ENCODE data around the gene ATE1.
A peak's percentile ranks its signal among the peaks of the same experiment; 100 is the strongest.

Gene ATE1

GRCh38 chr10:121914661-121915060, 13.2 kb downstream of the ATE1 start:
- no peak overlapping the region for H3K27ac Mint-ChIP-seq
- H3K4me1 Mint-ChIP-seq, result peaks cover 21% of the 10 kb centered on the region
- H3K27me3 Mint-ChIP-seq, result no peaks in the 10 kb centered on the region
- no peak overlapping the region for H3K4me3 Mint-ChIP-seq
- no peaks in the 10 kb centered on the region for H3K9me3 Mint-ChIP-seq
- no peak for DNase-seq
- no peak for ATAC-seq

DNA sequence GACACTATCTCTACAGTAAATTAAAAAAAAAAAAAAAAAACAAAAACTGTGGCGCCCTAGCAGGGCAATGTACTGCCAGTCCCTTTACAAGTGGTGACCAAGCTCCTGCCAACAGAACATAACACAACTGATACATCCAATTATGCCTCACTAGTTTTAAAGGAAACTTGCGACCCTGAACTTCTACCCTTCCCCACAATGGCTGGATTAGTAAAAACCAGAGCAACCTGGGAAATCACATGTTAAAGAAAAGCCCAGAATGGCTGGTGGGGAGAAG, 16.5 kb downstream of the ATE1 start:
- H3K27me3 Mint-ChIP-seq, result no peaks in the 10 kb centered on the region
- ATAC-seq (no peak), DNase-seq (no peak)
- H3K4me3 Mint-ChIP-seq, result no peak overlapping the region
- no peaks in the 10 kb centered on the region for H3K9me3 Mint-ChIP-seq
- H3K4me1 Mint-ChIP-seq, result peaks cover 13% of the 10 kb centered on the region
- no peak overlapping the region for H3K27ac Mint-ChIP-seq

DNA sequence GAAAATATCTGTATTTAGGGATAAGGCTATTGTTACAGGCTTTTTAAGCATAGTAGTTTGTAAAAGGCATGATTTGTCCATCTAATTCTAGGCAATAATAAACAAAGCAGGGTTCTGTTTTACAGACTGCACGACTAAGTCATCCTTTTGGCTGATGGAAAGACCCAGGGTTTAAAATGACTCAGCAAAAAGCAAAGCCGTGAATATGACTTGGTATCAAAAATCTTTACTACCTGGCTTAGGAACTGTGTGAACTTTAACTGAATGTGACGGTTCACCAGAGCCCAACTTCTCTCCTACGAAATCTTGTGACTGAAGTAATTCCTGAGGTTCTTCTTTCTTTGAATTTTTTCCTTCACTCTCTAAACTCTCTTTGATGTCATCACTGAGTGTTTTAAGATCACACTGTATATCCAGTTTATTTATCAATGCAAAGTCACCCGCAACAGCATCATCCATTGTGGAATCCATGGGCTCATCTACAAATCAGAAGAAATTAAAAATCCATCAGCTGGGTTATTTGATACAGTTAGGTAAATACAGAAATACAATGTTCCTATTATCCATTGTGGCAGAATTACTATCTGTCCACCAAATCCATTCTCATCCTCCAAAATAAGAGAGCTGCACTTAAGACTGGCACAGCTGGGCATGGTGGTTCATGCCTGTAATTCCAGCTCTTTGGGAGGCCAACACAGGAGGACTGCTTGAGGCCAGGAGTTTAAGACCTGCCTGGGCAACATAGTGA, 17.0 kb downstream of the ATE1 start:
- H3K4me3 Mint-ChIP-seq, result no peak overlapping the region
- H3K9me3 Mint-ChIP-seq, result no peaks in the 10 kb centered on the region
- no peak for DNase-seq
- peaks cover 13% of the 10 kb centered on the region for H3K4me1 Mint-ChIP-seq
- ATAC-seq, result no peak
- H3K27me3 Mint-ChIP-seq, result no peaks in the 10 kb centered on the region
- no peak overlapping the region for H3K27ac Mint-ChIP-seq

DNA sequence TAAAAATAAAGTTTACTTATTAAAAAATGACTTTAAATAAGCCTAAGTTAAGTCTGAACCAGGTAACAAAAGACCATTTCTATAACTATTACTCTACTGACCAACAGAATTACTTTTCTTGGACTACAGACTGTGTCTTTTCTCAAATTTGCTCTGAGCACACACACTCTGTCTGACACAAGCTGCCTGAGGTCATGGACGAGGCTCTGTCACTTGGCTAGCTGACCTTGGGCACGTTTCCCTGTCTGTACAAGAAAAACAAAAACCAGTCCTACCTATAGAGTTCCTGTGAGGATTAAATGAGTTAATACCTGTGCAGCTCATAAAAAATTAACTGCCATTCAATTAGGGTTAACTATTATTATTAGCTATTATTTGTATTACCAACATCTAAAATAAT, 22.9 kb downstream of the ATE1 start:
- H3K4me3 Mint-ChIP-seq, result no peak overlapping the region
- no peaks in the 10 kb centered on the region for H3K4me1 Mint-ChIP-seq
- no peaks in the 10 kb centered on the region for H3K9me3 Mint-ChIP-seq
- no peak overlapping the region for H3K27ac Mint-ChIP-seq
- no peaks in the 10 kb centered on the region for H3K27me3 Mint-ChIP-seq
- no peak for DNase-seq
- no peak for ATAC-seq

DNA sequence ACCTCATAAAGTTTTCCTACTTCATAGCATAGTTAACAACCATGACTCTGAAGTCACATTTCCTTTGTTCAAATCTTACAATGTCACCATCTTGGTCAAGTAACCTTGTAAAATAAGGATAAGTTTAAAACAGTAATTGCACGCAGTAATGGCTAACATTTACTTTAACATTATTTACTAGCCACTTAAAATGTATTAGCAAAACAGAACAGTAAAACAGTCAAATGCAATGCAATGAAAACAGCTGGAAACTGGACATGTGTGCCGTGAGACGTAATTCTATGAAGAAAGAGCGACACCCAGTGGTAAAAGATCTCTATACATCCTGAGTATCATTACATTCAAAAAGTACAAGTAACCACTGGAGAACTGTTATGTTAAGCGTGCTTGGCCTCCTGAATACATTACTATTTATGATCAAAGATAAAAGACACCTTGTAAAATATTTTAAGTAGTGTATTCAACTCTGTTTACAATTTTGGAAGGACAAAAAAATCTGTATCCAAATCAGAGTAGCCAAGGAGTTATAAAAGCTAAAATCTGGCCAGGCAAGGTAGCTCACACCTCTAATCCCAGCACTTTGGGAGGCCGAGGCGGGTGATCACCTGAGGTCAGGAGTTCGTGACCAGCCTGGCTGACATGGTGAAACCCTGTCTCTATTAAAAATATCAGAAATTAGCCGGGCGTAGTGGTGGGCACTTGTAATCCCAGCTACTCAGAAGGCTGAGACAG, 27.2 kb downstream of the ATE1 start:
- peak; percentile 67 for ATAC-seq
- H3K4me1 Mint-ChIP-seq, result no peaks in the 10 kb centered on the region
- no peak overlapping the region for H3K4me3 Mint-ChIP-seq
- peak overlapping the region in 1 of 2 donors; percentile 46 for H3K27ac Mint-ChIP-seq
- no peaks in the 10 kb centered on the region for H3K27me3 Mint-ChIP-seq
- H3K9me3 Mint-ChIP-seq, result no peaks in the 10 kb centered on the region
- no peak for DNase-seq

DNA sequence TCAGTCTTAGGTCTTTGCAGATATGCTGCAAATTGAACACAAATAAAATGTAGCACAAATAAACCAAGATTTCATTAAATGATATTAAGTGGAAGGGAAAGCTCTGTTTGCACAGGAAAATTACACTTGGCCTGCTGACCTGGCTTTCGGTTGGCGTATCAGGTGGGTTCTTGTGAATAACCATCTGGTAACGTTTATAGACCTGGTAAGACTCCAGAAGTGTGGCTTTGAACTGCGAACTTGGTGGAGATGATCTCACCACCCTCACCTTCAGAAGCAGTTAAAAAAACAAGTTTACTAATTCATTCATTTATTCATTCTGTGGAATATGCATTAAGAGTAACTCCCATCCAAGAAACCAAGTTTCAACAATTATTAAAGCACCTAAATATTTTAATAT, 28.1 kb downstream of the ATE1 start:
- H3K27ac Mint-ChIP-seq, result no peak overlapping the region
- no peaks in the 10 kb centered on the region for H3K27me3 Mint-ChIP-seq
- H3K4me3 Mint-ChIP-seq, result no peak overlapping the region
- no peaks in the 10 kb centered on the region for H3K9me3 Mint-ChIP-seq
- no peaks in the 10 kb centered on the region for H3K4me1 Mint-ChIP-seq
- ATAC-seq (no peak), DNase-seq (no peak)

- DNase-seq (no peak), ATAC-seq (no peak)
- H3K9me3 Mint-ChIP-seq, result no peaks in the 10 kb centered on the region
- no peaks in the 10 kb centered on the region for H3K4me1 Mint-ChIP-seq
- peak overlapping the region in 1 of 2 donors; percentile 22 for H3K27ac Mint-ChIP-seq
- no peak overlapping the region for H3K4me3 Mint-ChIP-seq
- no peaks in the 10 kb centered on the region for H3K27me3 Mint-ChIP-seq
These were observed 36.7 kb downstream of the ATE1 start for GRCh38 chr10:121891103-121891502.

DNA sequence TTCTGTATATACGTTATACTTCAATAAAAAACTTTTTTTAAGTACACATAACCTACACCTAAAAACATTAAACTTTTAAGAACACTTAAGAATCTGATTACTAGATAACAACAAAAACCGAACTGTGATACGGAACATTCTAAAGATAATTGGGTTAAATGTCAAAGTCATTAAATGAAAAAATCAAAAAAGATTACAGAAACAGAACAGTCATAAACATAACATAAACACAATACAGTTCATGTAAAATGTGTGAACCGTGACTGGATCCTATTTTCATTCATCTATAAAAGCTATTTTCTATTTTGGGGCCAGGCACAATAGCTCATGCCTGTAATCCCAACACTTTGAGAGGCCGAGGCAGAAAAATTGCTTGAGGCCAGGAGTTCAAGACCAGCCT, 38.6 kb downstream of the ATE1 start:
- Mint-ChIP-seq H3K27ac (no peak overlapping the region), H3K4me3 (no peak overlapping the region), H3K9me3 (no peaks in the 10 kb centered on the region), H3K4me1 (no peaks in the 10 kb centered on the region), H3K27me3 (no peaks in the 10 kb centered on the region)
- ATAC-seq, result no peak
- no peak for DNase-seq

- no peak overlapping the region for H3K27ac Mint-ChIP-seq
These were observed 40.7 kb downstream of the ATE1 start for GRCh38 chr10:121886997-121887622.

DNA sequence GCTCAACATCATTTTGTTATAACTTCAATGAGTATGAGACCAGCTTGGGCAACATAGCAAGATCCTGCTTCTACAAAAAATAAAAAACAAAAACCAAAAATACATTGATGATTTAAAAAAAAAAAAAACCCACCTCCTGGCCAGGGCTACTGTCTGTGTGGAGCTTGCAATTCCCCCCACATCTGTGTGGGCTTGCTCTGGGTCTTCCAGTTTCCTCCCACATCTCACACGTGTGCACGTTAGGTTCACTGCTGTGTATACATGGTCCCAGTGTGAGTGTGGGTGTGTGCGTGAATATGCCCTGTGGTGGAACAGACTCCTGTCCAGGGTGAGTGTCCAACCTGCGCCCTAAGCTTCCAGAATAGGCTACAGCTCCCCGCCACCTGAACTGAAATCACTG, 41.6 kb downstream of the ATE1 start:
- Mint-ChIP-seq H3K4me1 (no peaks in the 10 kb centered on the region), H3K27me3 (no peaks in the 10 kb centered on the region), H3K4me3 (no peak overlapping the region), H3K9me3 (no peaks in the 10 kb centered on the region), H3K27ac (no peak overlapping the region)
- DNase-seq, result no peak
- no peak for ATAC-seq

More at GRCh38 chr10:121886997-121887622, 40.7 kb downstream of the ATE1 start:
- no peaks in the 10 kb centered on the region for H3K27me3 Mint-ChIP-seq
- H3K9me3 Mint-ChIP-seq, result no peaks in the 10 kb centered on the region
- H3K4me3 Mint-ChIP-seq, result no peak overlapping the region
- peak; percentile 84 for ATAC-seq
- no peaks in the 10 kb centered on the region for H3K4me1 Mint-ChIP-seq
- DNase-seq, result peak; percentile 13 to 47

DNA sequence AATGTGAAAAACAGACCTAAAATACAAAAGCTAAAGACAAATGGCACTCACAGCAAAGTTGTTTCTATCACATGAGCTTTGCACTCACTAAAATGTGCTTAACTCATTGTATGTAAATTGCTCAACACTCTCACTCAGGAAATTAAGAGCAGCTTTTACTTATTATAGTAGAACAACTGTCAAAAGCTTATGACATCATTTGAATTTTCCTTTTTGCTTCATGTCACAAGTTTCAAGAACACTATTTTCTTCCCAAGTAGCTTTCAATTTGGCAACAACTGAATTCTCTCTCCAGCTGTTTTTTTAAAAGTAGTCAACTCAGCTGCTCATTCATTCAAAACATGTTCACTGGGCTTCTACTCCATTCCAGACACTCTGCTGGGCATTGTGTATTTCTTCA, 46.9 kb downstream of the ATE1 start:
- Mint-ChIP-seq H3K4me3 (no peak overlapping the region), H3K4me1 (no peaks in the 10 kb centered on the region), H3K27me3 (no peaks in the 10 kb centered on the region), H3K9me3 (no peaks in the 10 kb centered on the region), H3K27ac (no peak overlapping the region)
- no peak for ATAC-seq
- no peak for DNase-seq

DNA sequence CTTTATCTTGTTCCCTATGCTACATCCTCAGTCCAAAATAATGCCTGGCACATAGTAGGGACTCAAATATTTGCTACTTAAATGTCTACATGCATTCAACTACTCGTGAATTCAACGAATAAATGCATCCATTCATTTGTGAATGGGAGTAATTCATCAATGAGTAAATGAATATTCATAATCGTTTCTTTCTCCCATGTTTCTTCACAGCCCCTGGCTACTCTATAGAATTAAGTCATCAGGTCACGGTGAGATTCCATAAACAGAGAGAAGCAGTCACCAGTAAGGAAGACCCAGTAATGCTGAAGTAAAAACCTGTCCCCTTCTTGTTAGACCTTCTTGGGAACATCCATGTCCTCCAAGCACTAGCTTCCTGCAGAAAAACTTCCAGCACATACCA, 48.4 kb downstream of the ATE1 start:
- DNase-seq (no peak), ATAC-seq (no peak)
- Mint-ChIP-seq H3K27ac (no peak overlapping the region), H3K4me3 (no peak overlapping the region), H3K9me3 (no peaks in the 10 kb centered on the region), H3K4me1 (no peaks in the 10 kb centered on the region), H3K27me3 (no peaks in the 10 kb centered on the region)

GRCh38 chr10:121873236-121873635, 54.6 kb downstream of the ATE1 start:
- Mint-ChIP-seq H3K27me3 (no peaks in the 10 kb centered on the region), H3K27ac (no peak overlapping the region), H3K4me3 (no peak overlapping the region), H3K9me3 (no peaks in the 10 kb centered on the region), H3K4me1 (no peaks in the 10 kb centered on the region)
- DNase-seq (no peak), ATAC-seq (no peak)

DNA sequence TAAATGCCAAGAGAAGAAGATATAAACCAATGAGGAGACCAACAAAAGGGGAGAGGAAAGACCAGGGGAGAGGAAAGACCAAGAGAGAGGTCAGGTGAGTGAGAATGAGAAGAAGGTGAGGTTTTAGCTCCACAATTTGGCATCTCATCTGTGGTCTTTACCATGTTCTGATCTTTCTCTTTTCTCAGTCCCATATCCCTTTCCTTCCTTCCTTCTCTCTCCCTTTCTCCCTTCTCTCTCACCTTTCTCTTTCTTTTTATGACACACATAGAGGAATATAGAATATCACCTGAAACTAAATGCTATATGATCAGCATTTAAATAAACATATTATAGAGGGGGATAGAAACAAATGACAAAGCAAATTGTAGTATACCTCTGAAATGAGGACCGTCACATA, 57.4 kb downstream of the ATE1 start:
- H3K4me1 Mint-ChIP-seq, result no peaks in the 10 kb centered on the region
- H3K9me3 Mint-ChIP-seq, result no peaks in the 10 kb centered on the region
- H3K27me3 Mint-ChIP-seq, result no peaks in the 10 kb centered on the region
- ATAC-seq, result no peak
- peak overlapping the region in 1 of 2 donors; percentile 79 for H3K27ac Mint-ChIP-seq
- no peak for DNase-seq
- no peak overlapping the region for H3K4me3 Mint-ChIP-seq

- H3K27me3 Mint-ChIP-seq, result no peaks in the 10 kb centered on the region
- no peaks in the 10 kb centered on the region for H3K9me3 Mint-ChIP-seq
- no peak for DNase-seq
- no peak overlapping the region for H3K4me3 Mint-ChIP-seq
- no peaks in the 10 kb centered on the region for H3K4me1 Mint-ChIP-seq
- no peak overlapping the region for H3K27ac Mint-ChIP-seq
- no peak for ATAC-seq
These were observed 62.3 kb downstream of the ATE1 start for GRCh38 chr10:121865554-121865953.

DNA sequence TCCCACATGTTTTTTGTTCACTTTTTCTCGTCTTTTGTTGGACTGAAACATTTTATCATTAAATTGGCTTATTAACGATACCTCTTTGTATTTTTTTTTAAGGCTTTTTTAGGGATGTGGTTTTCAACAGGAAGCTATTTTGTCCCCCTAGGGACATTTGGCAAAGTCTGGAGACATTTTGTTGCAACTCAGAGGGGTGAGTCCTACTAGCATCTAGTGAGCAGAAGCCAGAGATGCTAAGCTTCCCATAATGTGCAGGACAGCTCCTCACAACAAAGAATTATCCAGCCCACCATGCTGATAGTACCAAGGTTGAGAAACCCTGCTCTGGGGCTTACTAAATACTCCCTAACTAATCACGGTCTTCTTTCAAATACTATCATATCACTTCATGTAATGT, 63.2 kb downstream of the ATE1 start:
- Mint-ChIP-seq H3K4me3 (no peak overlapping the region), H3K9me3 (no peaks in the 10 kb centered on the region), H3K27me3 (no peaks in the 10 kb centered on the region), H3K27ac (no peak overlapping the region), H3K4me1 (no peaks in the 10 kb centered on the region)
- no peak for ATAC-seq
- no peak for DNase-seq
